ENCODE data around the gene FCHO1. TPM values are rescaled to one million over a fixed set of nuclear protein-coding genes. Genes with fewer than 3 reads are reported as not detected.

Gene FCHO1
- total and polyA plus RNA-seq, 10 of the 15 experiments (the other 5 are each of a cell fraction or from before 2014, with no cell fraction given): 0.14 to 45.8 (median 15.8) TPM

GRCh38 chr19:17735410-17735809 lies 15.9 kb upstream of the FCHO1 start:
- WGBS (ENCODE audit: insufficient coverage, insufficient replicate concordance, low lambda C conversion rate, missing lambda C conversion rate): 100% methylated on average over 4 of the region's 5 CpGs
- Histone ChIP-seq H3K4me2 (ENCODE audit: control insufficient read depth, insufficient read depth) (no peak overlapping the region), H3K79me2 (ENCODE audit: control insufficient read depth, insufficient read depth, low read length) (peaks cover 2% of the 10 kb centered on the region), H2AFZ (ENCODE audit: control insufficient read depth, low read depth, low read length) (no peak overlapping the region), H3K27ac (ENCODE audit: control insufficient read depth, insufficient read depth) (no peak overlapping the region), H3K4me3 (no peak overlapping the region), H3K36me3 (ENCODE audit: control insufficient read depth in 2 of 2, insufficient read depth in 2 of 2, low read length in 1 of 2) (peaks cover 4 to 14% of the 10 kb centered on the region in 2 experiments), H3K9me3 (replicated peaks; ENCODE audit: control insufficient read depth, insufficient read depth, low read length) (no peaks in the 10 kb centered on the region; the same call in 2 of the 3 replicates), H3K9ac (ENCODE audit: control insufficient read depth, insufficient read depth, low read length) (no peak overlapping the region), H3K27me3 (replicated peaks in 1 of 2; ENCODE audit: control insufficient read depth in 2 of 2, insufficient read depth in 2 of 2, low read length in 1 of 2) (no peaks in the 10 kb centered on the region), H4K20me1 (ENCODE audit: control insufficient read depth, insufficient read depth) (no peaks in the 10 kb centered on the region), H3K4me1 (ENCODE audit: control insufficient read depth, insufficient read depth, low read length) (peaks cover 16% of the 10 kb centered on the region)
- intact Hi-C loops (cut with micrococcal nuclease; ENCODE audit: unreplicated experiment): no loop called here
- ChIA-PET SMC1A (ENCODE audit: uncharacterized antibody, unreplicated experiment) (interaction anchor here (9.9 kb wide), 1 partner anchor 19 kb away, joined by 93 read pairs; the partner anchor contains the start of gene FCHO1), CTCF (interaction anchor here (0.5 kb wide), 1 partner anchor 24 kb away, joined by 4 read pairs; no protein-coding TSS in a partner anchor), RAD21 (ENCODE audit: unreplicated experiment) (no interaction called here), POLR2A (interaction anchor here (0.7 kb wide), 1 partner anchor 118 kb away, joined by 6 read pairs; no protein-coding TSS in a partner anchor)
- BruUV-seq (replicated peaks): no TSS peak
- DNase-seq (ENCODE audit: low read depth, low spot score) (no peak), FAIRE-seq (no peak), ATAC-seq (no peak)
- in situ Hi-C loops (cut with MboI): no loop called here
- TF ChIP-seq POLR2A (IDR thresholded peaks at IDR 0.05; ENCODE audit: low read depth, low read length): peak; percentile 29; the same call in 1 of the 2 replicates
- no peak for TF ChIP-seq ZBTB33 (IDR thresholded peaks at IDR 0.05)

DNA sequence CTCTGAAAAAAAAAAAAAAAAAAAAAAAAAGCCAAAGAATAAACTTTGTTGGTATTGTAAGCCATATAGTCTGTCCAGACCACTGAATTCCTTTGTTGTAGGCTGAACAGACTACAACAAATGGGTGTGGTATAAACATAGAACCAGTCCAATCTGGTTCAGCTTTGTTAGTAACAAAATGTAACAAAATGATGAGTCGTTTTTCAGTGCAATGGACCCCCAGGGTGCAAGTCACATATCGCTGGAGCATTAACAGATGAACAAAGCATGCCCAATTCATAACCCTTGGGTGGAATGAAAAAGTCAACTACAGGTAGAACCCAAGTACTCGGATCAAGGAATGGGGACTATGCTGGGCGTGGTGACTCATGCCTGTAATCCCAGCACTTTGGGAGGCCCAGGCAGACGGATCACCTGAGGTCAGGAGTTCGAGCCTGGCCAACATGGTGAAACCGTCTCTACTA lies 13.6 kb upstream of the FCHO1 start:
- ChIA-PET CTCF (interaction anchor here (0.7 to 3.4 kb wide), 5 partner anchors 11 to 122 kb away, joined by 3 to 20 read pairs (median 4); no protein-coding TSS in a partner anchor), POLR2A (interaction anchor here (0.6 to 3.3 kb wide), 7 partner anchors 10 to 431 kb away, joined by 3 to 22 read pairs (median 4); partner anchors contain the start of gene MAP1S)
- FAIRE-seq: no peak
- TF ChIP-seq ZSCAN29 (IDR thresholded peaks at IDR 0.05): no peak
- no peak for TF ChIP-seq RELA (IDR thresholded peaks at IDR 0.05; ENCODE audit: borderline replicate concordance, partially characterized antibody)
- no peak for TF ChIP-seq ETV6 (conservative IDR thresholded peaks at IDR 0.05 in 1 of 2, IDR thresholded peaks at IDR 0.05 in 1 of 2; ENCODE audit: borderline replicate concordance in 1 of 2, low read depth in 1 of 2)
- no peak for TF ChIP-seq EGR1 (IDR thresholded peaks at IDR 0.05; ENCODE audit: borderline replicate concordance in 1 of 2, low read depth in 2 of 2, low read length in 2 of 2)
- no peak for TF ChIP-seq NR2F1 (conservative IDR thresholded peaks at IDR 0.05)
- TF ChIP-seq NR2C2 (IDR thresholded peaks at IDR 0.05; ENCODE audit: borderline replicate concordance, control insufficient read depth, insufficient read length, low read depth): no peak
- no peak for TF ChIP-seq SREBF2 (IDR thresholded peaks at IDR 0.05; ENCODE audit: low read length)
- no peak for TF ChIP-seq SKIL (IDR thresholded peaks at IDR 0.05; ENCODE audit: low read depth, poor library complexity, severe bottlenecking)
- no peak for TF ChIP-seq GATAD2B (conservative IDR thresholded peaks at IDR 0.05; ENCODE audit: low read depth)
- TF ChIP-seq CHD4 (IDR thresholded peaks at IDR 0.05): no peak

More for the DNA sequence above, 13.6 kb upstream of the FCHO1 start:
- H3K4me1 ChIP-seq (ENCODE audit: control insufficient read depth, insufficient read depth, low read length): peaks cover 16% of the 10 kb centered on the region
- H3K4me2 ChIP-seq (ENCODE audit: control insufficient read depth, insufficient read depth): no peak overlapping the region
- no peaks in the 10 kb centered on the region for H3K79me2 ChIP-seq (ENCODE audit: control insufficient read depth, insufficient read depth, low read length)
- H3K4me3 ChIP-seq: no peak overlapping the region
- H2AFZ ChIP-seq (ENCODE audit: control insufficient read depth, low read depth, low read length): no peak overlapping the region
- no peaks in the 10 kb centered on the region for H3K9me3 ChIP-seq (replicated peaks; ENCODE audit: control insufficient read depth, insufficient read depth, low read length)
- no peak overlapping the region for H3K9ac ChIP-seq (ENCODE audit: control insufficient read depth, insufficient read depth, low read length)
- ATAC-seq (no peak), DNase-seq (ENCODE audit: low read depth, low spot score) (no peak)
- intact Hi-C loops (cut with micrococcal nuclease; ENCODE audit: unreplicated experiment) (no loop called here), in situ Hi-C loops (cut with MboI) (no loop called here)
- no peak overlapping the region for H3K27ac ChIP-seq (ENCODE audit: control insufficient read depth, insufficient read depth)
- SMC1A ChIA-PET (ENCODE audit: uncharacterized antibody, unreplicated experiment): interaction anchor here (1.0 to 9.9 kb wide), 6 partner anchors 10 to 39 kb away, joined by 3 to 93 read pairs (median 12); partner anchors contain the start of genes FCHO1 and MAP1S
- no peaks in the 10 kb centered on the region for H3K27me3 ChIP-seq (replicated peaks in 1 of 2; ENCODE audit: control insufficient read depth in 2 of 2, insufficient read depth in 2 of 2, low read length in 1 of 2)
- peaks cover 4 to 14% of the 10 kb centered on the region in 2 experiments for H3K36me3 ChIP-seq (ENCODE audit: control insufficient read depth in 2 of 2, insufficient read depth in 2 of 2, low read length in 1 of 2)
- no TSS peak for BruUV-seq (replicated peaks)
- 83% methylated on average over 7 of the region's 7 CpGs for WGBS (ENCODE audit: insufficient coverage, insufficient replicate concordance, low lambda C conversion rate, missing lambda C conversion rate)
- H4K20me1 ChIP-seq (ENCODE audit: control insufficient read depth, insufficient read depth): no peaks in the 10 kb centered on the region
- RAD21 ChIA-PET (ENCODE audit: unreplicated experiment): interaction anchor here (0.7 to 7.1 kb wide), 5 partner anchors 10 to 45 kb away, joined by 3 to 76 read pairs (median 3); partner anchors contain the start of gene FCHO1

Measured in GM12878 (cell line).